H1 (cell line): ENCODE data around the gene IL1RAPL1. TPM values are rescaled to one million over a fixed set of nuclear protein-coding genes. Genes with fewer than 3 reads are reported as not detected.

ENCODE experiments used
- CTCF ChIA-PET: fragments of 300-600 bp; sonication (Branson Sonifier 250); formaldehyde crosslinking; loops from one replicate; lab custom pipeline; 2021; ENCODE audit not compliant: partially characterized antibody; lab: Charles Lee
- POLR2A ChIA-PET: fragments of 300-600 bp; sonication (Branson Sonifier 250); formaldehyde crosslinking; loops from one replicate; lab custom pipeline; 2021; ENCODE audit warnings: inconsistent platforms; ENCODE audit not compliant: partially characterized antibody; lab: Charles Lee
- DNase-seq, 2 experiments: peaks; one replicate each; pipeline versions ENCODE4 v3.0.0 to v3.0.0-alpha.2; 2010 to 2022; ENCODE audit warnings: low spot score in 2 of 2, low read depth in 1 of 2, mixed read lengths in 1 of 2
- FAIRE-seq: peaks from 2 replicates; lab custom pipeline; 2011; peaks lifted over from hg19 to GRCh38; lab: Jason Lieb, UNC
- H2AFZ ChIP-seq: 2 replicates; pipeline ENCODE4 v1.8.1; 2012; ENCODE audit warnings: low read length, inconsistent platforms
- H2AK5ac ChIP-seq: 2 replicates; pipeline ENCODE4 v1.6.1; 2013; ENCODE audit warnings: low read depth, low read length
- H2BK120ac ChIP-seq: replicated peaks from 2 replicates; pipeline ENCODE3; 2013; ENCODE audit warnings: low read depth, low read length, inconsistent platforms
- H2BK12ac ChIP-seq: 2 replicates; pipeline ENCODE4 v1.6.1; 2013; ENCODE audit warnings: low read depth, low read length
- H2BK15ac ChIP-seq: 2 replicates; pipeline ENCODE4 v1.6.1; 2013; ENCODE audit warnings: low read length
- H2BK20ac ChIP-seq: 2 replicates; pipeline ENCODE4 v1.6.1; 2013; ENCODE audit warnings: low read length
- H2BK5ac ChIP-seq: 2 replicates; pipeline ENCODE4 v1.6.1; 2013; ENCODE audit warnings: low read depth, low read length
- H3K14ac ChIP-seq: 2 replicates; pipeline ENCODE4 v1.6.1; 2013; ENCODE audit warnings: inconsistent platforms; ENCODE audit not compliant: insufficient read length
- H3K18ac ChIP-seq: 2 replicates; pipeline ENCODE4 v1.6.1; 2013; ENCODE audit warnings: low read length; ENCODE audit errors: extremely low read depth
- H3K23ac ChIP-seq: 2 replicates; pipeline ENCODE4 v1.6.1; 2013; ENCODE audit warnings: inconsistent platforms; ENCODE audit not compliant: insufficient read length
- H3K23me2 ChIP-seq: 2 replicates; pipeline ENCODE4 v1.6.1; 2013; ENCODE audit warnings: low read depth, low read length
- H3K27ac ChIP-seq: 2 replicates; pipeline ENCODE4 v1.6.1; 2011; ENCODE audit warnings: low read depth, low read length, inconsistent platforms
- H3K27me3 ChIP-seq, 4 experiments: replicated peaks in 1 of 4; 1 replicate in 1 of 4; 2 replicates in 3 of 4; pipeline versions ENCODE4 v1.6.1 to v1.8.1; 2011 to 2013; ENCODE audit warnings: low read length in 3 of 4, mild to moderate bottlenecking in 3 of 4, inconsistent platforms in 2 of 4, mixed read lengths in 2 of 4, moderate library complexity in 1 of 4; ENCODE audit not compliant: control insufficient read depth in 3 of 4, insufficient read depth in 3 of 4; ENCODE audit errors: extremely low read depth in 1 of 4
- H3K36me3 ChIP-seq, 4 experiments: 2 replicates each; pipeline versions ENCODE4 v1.6.1 to v1.8.1; 2011 to 2013; ENCODE audit warnings: mild to moderate bottlenecking in 4 of 4, low read length in 3 of 4, moderate library complexity in 2 of 4, control low read depth in 1 of 4, inconsistent platforms in 1 of 4; ENCODE audit not compliant: insufficient read depth in 4 of 4, control insufficient read depth in 2 of 4
- H3K4ac ChIP-seq: replicated peaks from 2 replicates; pipeline ENCODE3; 2013; ENCODE audit warnings: low read length, low read depth, mixed read lengths, inconsistent platforms; ENCODE audit not compliant: insufficient read length
- H3K4me1 ChIP-seq, 4 experiments: replicated peaks in 1 of 4; 1 replicate in 1 of 4; 2 replicates in 3 of 4; pipeline versions ENCODE4 v1.6.1 to v1.8.1; 2011 to 2013; ENCODE audit warnings: low read length in 3 of 4, inconsistent platforms in 2 of 4, mixed read lengths in 1 of 4; ENCODE audit not compliant: insufficient read depth in 4 of 4, control insufficient read depth in 3 of 4
- H3K4me2 ChIP-seq, 2 experiments: 2 replicates each; pipeline versions ENCODE4 v1.6.1 to v1.8.1; 2011 to 2013; ENCODE audit warnings: low read depth in 2 of 2, low read length in 2 of 2, control low read depth in 1 of 2, inconsistent platforms in 1 of 2, mild to moderate bottlenecking in 1 of 2; ENCODE audit not compliant: insufficient read depth in 1 of 2
- H3K4me3 ChIP-seq, 4 experiments: fragments of 200-600, 300-600 bp in 1 of 4; sonication (generic), shearing (Covaris generic), sonication (Bioruptor Twin) in 1 of 4; 2 replicates each; pipeline versions ENCODE4 v1.5.1 to v1.8.1; 2011 to 2016; ENCODE audit warnings: low read length in 4 of 4, low read depth in 3 of 4, control low read depth in 2 of 4, inconsistent platforms in 2 of 4, mild to moderate bottlenecking in 2 of 4, mixed read lengths in 1 of 4, moderate library complexity in 1 of 4; ENCODE audit not compliant: insufficient read depth in 2 of 4; ENCODE audit errors: extremely low read depth in 1 of 4
- H3K56ac ChIP-seq: replicated peaks from 2 replicates; pipeline ENCODE3; 2013; ENCODE audit warnings: low read depth, mild to moderate bottlenecking, mixed read lengths, low read length, inconsistent platforms; ENCODE audit not compliant: insufficient read length
- H3K79me1 ChIP-seq: 2 replicates; pipeline ENCODE4 v1.6.1; 2013; ENCODE audit warnings: low read depth, low read length, control low read depth
- H3K79me2 ChIP-seq, 2 experiments: 2 replicates each; pipeline versions ENCODE4 v1.6.1 to v1.8.1; 2012 to 2013; ENCODE audit warnings: low read length in 2 of 2, mild to moderate bottlenecking in 2 of 2, inconsistent platforms in 1 of 2; ENCODE audit not compliant: insufficient read depth in 2 of 2, control insufficient read depth in 1 of 2
- H3K9ac ChIP-seq, 4 experiments: replicated peaks in 1 of 4; 1 replicate in 1 of 4; 2 replicates in 3 of 4; pipeline versions ENCODE4 v1.6.1 to v1.8.1; 2011 to 2013; ENCODE audit warnings: low read depth in 3 of 4, low read length in 3 of 4, control low read depth in 2 of 4, mild to moderate bottlenecking in 2 of 4, moderate library complexity in 2 of 4, inconsistent platforms in 1 of 4; ENCODE audit errors: extremely low read depth in 1 of 4
- H3K9me3 ChIP-seq, 2 experiments: 2 replicates each; pipeline versions ENCODE4 v1.6.1 to v1.8.1; 2012 to 2013; ENCODE audit warnings: mild to moderate bottlenecking in 2 of 2, moderate library complexity in 2 of 2, control low read depth in 1 of 2, inconsistent platforms in 1 of 2, low read depth in 1 of 2, low read length in 1 of 2, mixed read lengths in 1 of 2; ENCODE audit not compliant: insufficient read depth in 2 of 2
- H4K20me1 ChIP-seq, 2 experiments: replicated peaks in 1 of 2; 2 replicates each; pipeline versions ENCODE3 to v1.8.1; 2011 to 2013; ENCODE audit warnings: inconsistent platforms in 2 of 2, low read length in 2 of 2, mild to moderate bottlenecking in 1 of 2; ENCODE audit not compliant: insufficient read depth in 2 of 2, control insufficient read depth in 1 of 2
- H4K5ac ChIP-seq: 2 replicates; pipeline ENCODE4 v1.6.1; 2013; ENCODE audit warnings: low read length, low read depth, mixed read lengths, inconsistent platforms; ENCODE audit not compliant: insufficient read length
- H4K8ac ChIP-seq: 2 replicates; pipeline ENCODE4 v1.8.0; 2013; ENCODE audit warnings: mild to moderate bottlenecking, moderate library complexity, low read length, inconsistent platforms; ENCODE audit not compliant: insufficient read depth; ENCODE audit errors: extremely low read depth
- H4K91ac ChIP-seq: replicated peaks from 2 replicates; pipeline ENCODE3; 2013; ENCODE audit warnings: low read length, mixed read lengths, inconsistent platforms; ENCODE audit not compliant: insufficient read length
- CBX5 ChIP-seq: fragments of 300-800, 300-1000 bp; sonication (generic); IDR thresholded peaks from 2 replicates; pipeline ENCODE4 v1.7.1; 2016; ENCODE audit warnings: antibody characterized with exemption, low read length, low read depth
- SIN3A ChIP-seq, 2 experiments: IDR thresholded peaks in 1 of 2; conservative IDR thresholded peaks in 1 of 2; 2 replicates each; pipeline ENCODE4 v1.6.1; 2011 to 2012; ENCODE audit warnings: low read length in 2 of 2, improper control_type of control experiment in 1 of 2, low read depth in 1 of 2, mild to moderate bottlenecking in 1 of 2
- TEAD4 ChIP-seq: IDR thresholded peaks from 2 replicates; pipeline ENCODE4 v1.6.1; 2012; ENCODE audit warnings: low read depth, low read length, inconsistent platforms, mixed read lengths
- WGBS, 2 experiments: shearing (Covaris generic) in 1 of 2; methylation state at CpG; one replicate each; pipeline versions ENCODE4 v1.1.6 to v1.1.7; 2013 to 2015; ENCODE audit warnings: low lambda C conversion rate in 2 of 2, mixed read lengths in 2 of 2, inconsistent platforms in 1 of 2, low coverage in 1 of 2, missing lambda C conversion rate in 1 of 2; ENCODE audit not compliant: insufficient replicate concordance in 2 of 2, insufficient coverage in 1 of 2, insufficient read length in 1 of 2; ENCODE audit errors: extremely low coverage in 1 of 2, missing lambda C conversion rate in 1 of 2; 5-methylcytosine and 5-hydroxymethylcytosine counted together
- polyA plus RNA-seq, 7 experiments: library from polyadenylated mRNA; depleted of rRNA in 3 of 7; stranded (reverse) in 5 of 7; unstranded in 2 of 7; fragments of >200 nt in 5 of 7; fragments of 200-250 nt in 2 of 7; gene quantifications; 1 replicate in 5 of 7; 2 replicates in 1 of 7; 4 replicates in 1 of 7; pipeline versions ENCODE4 v1.2.1 to v1.2.3, GENCODE V29; 2011 to 2013; ENCODE audit warnings: missing spikeins in 2 of 7, mixed read lengths in 2 of 7
- total RNA-seq: library from RNA; stranded (reverse); fragmentation: NEBNext Ultra II Directional; extraction: Animal tissue kit (Norgen Biotek cat#: 25700); gene quantifications from 2 replicates; pipeline ENCODE4 v1.2.1, GENCODE V29; 2021

Gene IL1RAPL1
- total and polyA plus RNA-seq, 2 of the 8 experiments (the other 6 are each of a cell fraction or from before 2014, with no cell fraction given), result 0.11 to 0.35 TPM

DNA sequence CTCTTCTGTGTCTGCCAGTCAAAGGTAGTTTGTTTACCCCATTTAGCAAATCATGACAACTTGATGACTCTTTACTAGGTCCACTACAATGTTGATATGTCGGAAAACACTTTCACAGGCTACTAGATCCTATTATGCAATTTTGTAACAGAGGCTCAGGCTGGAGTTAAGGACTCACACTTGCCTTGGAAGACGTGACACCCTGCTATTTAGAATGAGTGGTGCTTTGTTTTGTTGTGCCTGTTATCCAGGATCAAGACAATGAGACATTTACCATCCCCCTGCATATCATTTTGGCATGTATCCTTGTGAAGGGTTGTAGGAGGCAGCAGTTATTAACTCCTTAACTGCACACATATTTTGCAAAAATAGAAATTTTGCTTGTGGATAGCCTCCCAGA is 263.7 kb downstream of the IL1RAPL1 start:
- Histone ChIP-seq H3K27ac (no peak overlapping the region), H4K5ac (no peak overlapping the region), H3K4ac (no peak overlapping the region), H3K23me2 (no peaks in the 10 kb centered on the region), H3K4me3 (no peak overlapping the region), H4K20me1 (no peaks in the 10 kb centered on the region), H4K8ac (no peak overlapping the region), H4K91ac (no peak overlapping the region), H3K79me2 (no peaks in the 10 kb centered on the region), H2BK120ac (no peak overlapping the region), H2AFZ (no peak overlapping the region), H2BK5ac (no peak overlapping the region), H3K4me1 (no peaks in the 10 kb centered on the region; a peak in 1 of 7 replicates), H2AK5ac (no peak overlapping the region), H3K56ac (no peak overlapping the region), H2BK12ac (no peak overlapping the region), H3K27me3 (no peaks in the 10 kb centered on the region), H3K36me3 (no peaks in the 10 kb centered on the region), H2BK15ac (no peak overlapping the region), H3K14ac (no peak overlapping the region), H3K9ac (no peak overlapping the region), H2BK20ac (no peak overlapping the region), H3K79me1 (no peaks in the 10 kb centered on the region), H3K9me3 (no peaks in the 10 kb centered on the region), H3K18ac (no peak overlapping the region), H3K4me2 (no peak overlapping the region), H3K23ac (no peak overlapping the region)
- POLR2A ChIA-PET, result no interaction called here
- FAIRE-seq (no peak), DNase-seq (no peak)
- WGBS, 2 experiments, result 60% methylated on average over 2 of the region's 2 CpGs; no CpG with 5 or more reads in 1 of the 2 experiments
- CTCF ChIA-PET, result no interaction called here
- TF ChIP-seq CBX5 (no peak), TEAD4 (no peak), SIN3A (conservative IDR thresholded peaks at IDR 0.05 in 1 of 2, IDR thresholded peaks at IDR 0.05 in 1 of 2; ENCODE audit: low read depth in 1 of 2, low read length in 2 of 2) (no peak)
